GM12801 (cell line): ENCODE data around the gene PIK3IP1.

Experiments
- TF ChIP-seq, protein P1 (sequence below): IDR thresholded peaks from one replicate; pipeline ENCODE4 v1.5.1; 2011; ENCODE audit warnings: control low read depth; ENCODE audit not compliant: insufficient read length; ENCODE audit errors: extremely low read depth

Gene PIK3IP1

DNA sequence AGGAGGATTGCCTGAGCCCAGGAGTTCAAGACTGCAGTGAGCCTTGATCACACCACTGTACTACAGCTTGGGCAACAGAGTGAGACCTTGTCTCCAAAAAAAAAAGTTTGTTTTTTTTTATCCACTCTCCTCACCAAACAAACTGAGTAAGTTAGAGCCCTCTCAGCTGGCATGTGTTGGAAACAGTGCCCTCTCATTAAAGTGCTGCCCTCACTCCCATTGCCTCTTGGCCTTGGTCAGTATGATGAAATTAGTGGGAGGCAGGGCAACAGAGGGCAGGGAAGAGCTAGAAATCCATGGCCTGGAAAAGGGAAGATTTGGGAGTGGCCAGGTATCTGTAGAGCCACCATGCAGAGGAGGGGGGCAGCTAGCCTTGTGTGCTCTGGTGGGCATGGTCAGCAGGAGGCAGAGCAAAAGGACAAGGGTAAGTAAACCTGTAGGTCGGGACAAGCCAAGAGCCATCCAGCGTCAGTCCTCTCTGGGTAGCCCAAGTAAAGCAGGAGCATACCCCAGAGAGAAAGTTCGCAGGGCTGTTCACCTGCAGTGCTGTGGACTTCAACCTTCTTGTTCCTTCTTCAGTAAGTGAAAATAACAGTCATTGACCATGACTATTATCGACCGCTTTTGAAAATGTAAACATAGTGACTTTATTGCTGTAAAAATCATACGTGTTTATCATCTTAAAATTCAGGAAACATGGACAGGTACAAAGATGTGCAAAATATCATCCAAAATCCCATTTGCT is 28.2 kb downstream of the PIK3IP1 start:
- TF ChIP-seq, protein P1, sequence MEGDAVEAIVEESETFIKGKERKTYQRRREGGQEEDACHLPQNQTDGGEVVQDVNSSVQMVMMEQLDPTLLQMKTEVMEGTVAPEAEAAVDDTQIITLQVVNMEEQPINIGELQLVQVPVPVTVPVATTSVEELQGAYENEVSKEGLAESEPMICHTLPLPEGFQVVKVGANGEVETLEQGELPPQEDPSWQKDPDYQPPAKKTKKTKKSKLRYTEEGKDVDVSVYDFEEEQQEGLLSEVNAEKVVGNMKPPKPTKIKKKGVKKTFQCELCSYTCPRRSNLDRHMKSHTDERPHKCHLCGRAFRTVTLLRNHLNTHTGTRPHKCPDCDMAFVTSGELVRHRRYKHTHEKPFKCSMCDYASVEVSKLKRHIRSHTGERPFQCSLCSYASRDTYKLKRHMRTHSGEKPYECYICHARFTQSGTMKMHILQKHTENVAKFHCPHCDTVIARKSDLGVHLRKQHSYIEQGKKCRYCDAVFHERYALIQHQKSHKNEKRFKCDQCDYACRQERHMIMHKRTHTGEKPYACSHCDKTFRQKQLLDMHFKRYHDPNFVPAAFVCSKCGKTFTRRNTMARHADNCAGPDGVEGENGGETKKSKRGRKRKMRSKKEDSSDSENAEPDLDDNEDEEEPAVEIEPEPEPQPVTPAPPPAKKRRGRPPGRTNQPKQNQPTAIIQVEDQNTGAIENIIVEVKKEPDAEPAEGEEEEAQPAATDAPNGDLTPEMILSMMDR, result no peak

DNA sequence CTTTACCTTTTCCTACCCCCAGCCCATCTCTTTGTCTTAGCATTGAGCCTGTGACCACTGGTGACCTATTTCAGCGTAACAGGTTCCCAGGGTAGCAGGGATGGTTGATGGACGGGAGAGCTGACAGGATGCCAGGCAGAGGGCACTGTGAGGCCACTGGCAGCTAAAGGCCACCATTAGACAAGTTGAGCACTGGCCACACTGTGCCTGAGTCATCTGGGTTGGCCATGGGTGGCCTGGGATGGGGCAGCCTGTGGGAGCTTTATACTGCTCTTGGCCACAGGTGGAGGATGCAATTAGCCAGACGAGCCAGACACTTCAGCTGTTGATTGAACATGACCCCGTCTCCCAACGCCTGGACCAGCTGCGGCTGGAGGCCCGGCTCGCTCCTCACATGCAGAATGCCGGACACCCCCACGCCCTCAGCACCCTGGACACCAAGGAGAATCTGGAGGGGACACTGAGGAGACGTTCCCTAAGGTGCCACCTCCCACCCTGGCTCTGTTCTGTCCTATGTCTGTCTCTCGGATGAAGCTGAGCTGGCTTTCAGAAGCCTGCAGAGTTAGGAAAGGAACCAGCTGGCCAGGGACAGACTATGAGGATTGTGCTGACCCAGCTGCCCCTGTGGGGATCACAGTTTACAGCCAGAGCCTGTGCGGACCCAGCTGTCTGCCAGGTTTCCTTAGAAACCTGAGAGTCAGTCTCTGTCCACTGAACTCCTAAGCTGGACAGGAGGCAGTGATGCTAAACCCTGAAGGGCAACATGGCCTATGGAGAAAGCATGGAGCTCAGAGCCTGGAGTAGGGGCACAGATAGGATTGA is 29.8 kb downstream of the PIK3IP1 start:
- TF ChIP-seq, protein P1, result no peak

DNA sequence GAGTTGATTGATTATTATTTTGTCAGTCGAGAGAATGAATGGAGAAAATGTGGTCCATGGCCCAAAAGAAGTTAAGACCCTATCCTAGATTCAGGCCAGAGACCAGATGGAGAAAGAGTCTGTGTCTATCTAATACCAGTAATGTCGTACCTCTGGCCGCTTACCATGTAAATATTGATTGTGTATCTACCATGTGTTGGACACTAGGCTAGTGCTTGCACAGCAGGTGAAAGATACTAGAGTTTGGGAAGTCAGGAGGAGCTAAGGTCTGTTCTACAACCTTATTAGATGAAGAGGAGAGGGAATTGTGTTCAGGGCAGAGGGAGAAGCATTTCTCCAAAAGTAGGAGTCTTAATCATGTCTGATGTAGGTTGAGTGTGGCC is 31.8 kb downstream of the PIK3IP1 start:
- TF ChIP-seq, protein P1, result no peak

DNA sequence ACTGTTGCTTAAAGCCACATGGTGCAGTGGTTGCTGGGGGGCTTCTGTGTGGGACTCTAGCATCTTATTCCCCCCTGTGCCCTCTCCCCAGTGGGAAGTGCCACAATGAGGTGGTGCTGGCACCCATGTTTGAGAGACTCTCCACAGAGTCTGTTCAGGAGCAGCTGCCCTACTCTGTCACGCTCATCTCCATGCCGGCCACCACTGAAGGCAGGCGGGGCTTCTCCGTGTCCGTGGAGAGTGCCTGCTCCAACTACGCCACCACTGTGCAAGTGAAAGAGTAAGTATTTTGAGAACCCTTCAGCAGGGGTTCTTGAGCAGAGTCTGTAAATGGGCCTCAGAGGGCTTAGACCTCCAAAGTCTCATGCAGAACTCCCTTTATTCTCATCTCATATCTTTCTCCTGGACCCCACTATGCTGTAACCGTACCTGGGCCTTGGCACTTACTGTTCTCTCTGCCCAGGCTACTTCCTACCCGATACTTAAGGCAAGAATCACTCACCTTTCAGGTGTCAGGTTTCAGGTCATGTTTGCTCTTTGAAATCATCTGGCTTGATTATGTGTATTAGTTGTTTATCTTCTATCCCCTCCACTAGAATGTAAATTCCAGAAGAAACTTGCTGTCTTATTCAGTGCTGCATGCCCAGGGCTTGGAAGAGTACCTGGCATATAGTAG is 32.4 kb downstream of the PIK3IP1 start:
- TF ChIP-seq, protein P1, result no peak

DNA sequence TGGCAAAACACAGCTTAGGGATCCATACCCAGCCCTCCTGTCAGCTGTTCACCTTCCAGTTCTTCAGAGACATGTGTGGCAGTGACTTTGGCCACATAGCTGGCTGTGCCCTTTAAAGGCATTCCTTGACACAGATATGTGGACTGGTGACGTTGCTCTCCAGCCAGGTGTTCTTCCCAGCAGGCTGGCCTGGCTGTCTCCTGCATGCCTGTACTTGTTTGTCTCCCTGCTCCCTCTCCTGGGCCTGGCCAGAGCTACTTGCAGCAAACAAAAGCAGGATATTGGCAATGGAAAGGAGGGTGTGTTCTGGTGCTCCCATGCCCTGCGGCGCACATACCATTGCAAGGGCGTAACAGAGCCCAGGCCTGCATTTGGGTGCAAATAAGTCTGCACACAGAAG is 38.3 kb downstream of the PIK3IP1 start:
- TF ChIP-seq, protein P1, result no peak

DNA sequence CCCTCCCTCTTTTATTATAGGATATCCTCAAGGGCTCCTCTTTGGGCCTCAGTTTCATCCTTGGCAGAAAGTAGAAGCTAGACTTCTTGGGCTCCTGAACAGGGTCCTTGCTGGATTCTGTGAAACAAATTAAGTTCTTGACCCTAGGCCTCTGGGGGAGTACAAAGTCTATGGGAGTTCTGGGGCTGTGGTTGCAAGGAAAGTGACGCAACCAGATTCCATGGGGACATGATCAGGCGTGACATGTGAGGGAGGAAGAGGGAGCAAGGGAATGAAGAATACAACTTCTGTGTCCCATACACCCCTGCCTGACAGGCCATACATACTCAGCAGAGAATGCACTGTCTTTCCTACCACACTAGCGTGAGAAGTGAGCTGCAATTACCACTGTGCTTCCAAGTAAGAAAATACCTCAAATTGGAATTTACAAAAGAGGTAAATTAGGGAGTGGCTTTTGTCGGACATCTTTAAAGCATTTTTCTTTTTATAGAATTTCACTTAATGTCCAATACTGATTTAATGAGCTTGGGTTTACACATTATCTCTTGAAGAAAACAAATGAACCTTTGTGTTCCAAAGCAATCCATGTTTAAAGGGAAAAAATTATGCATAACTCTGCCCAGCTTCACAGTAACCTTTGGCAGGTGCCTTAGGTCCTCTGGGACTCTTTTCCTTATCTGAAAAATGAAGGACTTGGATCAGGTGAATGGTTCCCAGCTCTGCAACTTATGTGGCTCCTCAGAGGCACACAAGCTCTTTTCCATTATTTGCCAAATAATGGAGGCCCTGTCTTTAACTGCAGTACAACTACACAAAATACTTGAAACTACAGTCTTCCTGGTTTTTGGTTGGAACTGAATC is 41.3 kb downstream of the PIK3IP1 start:
- TF ChIP-seq, protein P1, result no peak
